ENCODE data around the gene FBXL7.

GRCh38 chr5:15676591-15676990 is 176.6 kb downstream of the FBXL7 start:
- TF ChIP-seq, protein P1, sequence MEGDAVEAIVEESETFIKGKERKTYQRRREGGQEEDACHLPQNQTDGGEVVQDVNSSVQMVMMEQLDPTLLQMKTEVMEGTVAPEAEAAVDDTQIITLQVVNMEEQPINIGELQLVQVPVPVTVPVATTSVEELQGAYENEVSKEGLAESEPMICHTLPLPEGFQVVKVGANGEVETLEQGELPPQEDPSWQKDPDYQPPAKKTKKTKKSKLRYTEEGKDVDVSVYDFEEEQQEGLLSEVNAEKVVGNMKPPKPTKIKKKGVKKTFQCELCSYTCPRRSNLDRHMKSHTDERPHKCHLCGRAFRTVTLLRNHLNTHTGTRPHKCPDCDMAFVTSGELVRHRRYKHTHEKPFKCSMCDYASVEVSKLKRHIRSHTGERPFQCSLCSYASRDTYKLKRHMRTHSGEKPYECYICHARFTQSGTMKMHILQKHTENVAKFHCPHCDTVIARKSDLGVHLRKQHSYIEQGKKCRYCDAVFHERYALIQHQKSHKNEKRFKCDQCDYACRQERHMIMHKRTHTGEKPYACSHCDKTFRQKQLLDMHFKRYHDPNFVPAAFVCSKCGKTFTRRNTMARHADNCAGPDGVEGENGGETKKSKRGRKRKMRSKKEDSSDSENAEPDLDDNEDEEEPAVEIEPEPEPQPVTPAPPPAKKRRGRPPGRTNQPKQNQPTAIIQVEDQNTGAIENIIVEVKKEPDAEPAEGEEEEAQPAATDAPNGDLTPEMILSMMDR (IDR thresholded peaks at IDR 0.05; ENCODE audit: low read depth, low read length, poor library complexity, severe bottlenecking): no peak
- TF ChIP-seq EZH2phosphoT487 (IDR thresholded peaks at IDR 0.05; ENCODE audit: borderline replicate concordance, low read length): no peak
